NCI-H69 (cell line): Measurements from ENCODE around the gene TOP2A.
"Not testable (repeated sequence)": the region's sequence is repeated elsewhere in the genome, so short reads cannot be mapped to it uniquely, and the experiment has no call there.

Source experiments
- DNase-seq: peaks from one replicate; lab custom pipeline; 2025; lab: John Stamatoyannopoulos, UW

Gene TOP2A

GRCh38 chr17:40430272-40431230 lies 12.9 kb upstream of the TOP2A start:
- no peak for DNase-seq

- DNase-seq, result no peak
These were observed 9.4 kb upstream of the TOP2A start for GRCh38 chr17:40427002-40427491.

- no peak for DNase-seq
These were observed 8.0 kb upstream of the TOP2A start for GRCh38 chr17:40425741-40426140.

GRCh38 chr17:40422990-40423633 lies 5.4 kb upstream of the TOP2A start:
- peak; percentile 58 for DNase-seq

GRCh38 chr17:40419559-40420331 lies 2.0 kb upstream of the TOP2A start:
- peak; percentile 84 for DNase-seq

GRCh38 chr17:40418428-40418706 lies 671 bp upstream of the TOP2A start:
- DNase-seq, result no peak

- peak; percentile 78 for DNase-seq
These were observed 463 bp downstream of the TOP2A start for GRCh38 chr17:40417258-40417608.

GRCh38 chr17:40416671-40417070 lies 1.0 kb downstream of the TOP2A start:
- DNase-seq, result peak; percentile 17

GRCh38 chr17:40415390-40415789 lies 2.3 kb downstream of the TOP2A start:
- peak; percentile 78 for DNase-seq

GRCh38 chr17:40414312-40414711 lies 3.4 kb downstream of the TOP2A start:
- DNase-seq, result not testable (repeated sequence)

- DNase-seq, result no peak
These were observed 4.8 kb downstream of the TOP2A start for GRCh38 chr17:40412880-40413279.

- DNase-seq, result no peak
These were observed 5.9 kb downstream of the TOP2A start for GRCh38 chr17:40411821-40412220.

- no peak for DNase-seq
These were observed 7.6 kb downstream of the TOP2A start for GRCh38 chr17:40410082-40410481.

- not testable (repeated sequence) for DNase-seq
These were observed 8.2 kb downstream of the TOP2A start for GRCh38 chr17:40409540-40409939.

- DNase-seq, result no peak
These were observed 10.2 kb downstream of the TOP2A start for GRCh38 chr17:40407460-40407859.

- DNase-seq, result no peak
These were observed 13.7 kb downstream of the TOP2A start for GRCh38 chr17:40404003-40404402.

GRCh38 chr17:40402668-40403067 lies 15.0 kb downstream of the TOP2A start:
- DNase-seq, result no peak

- peak; percentile 76 for DNase-seq
These were observed 18.5 kb downstream of the TOP2A start for GRCh38 chr17:40399185-40399584.

GRCh38 chr17:40386555-40386954 lies 31.1 kb downstream of the TOP2A start:
- DNase-seq, result not testable (repeated sequence)

GRCh38 chr17:40382251-40382650 lies 35.4 kb downstream of the TOP2A start:
- DNase-seq, result no peak

- peak; percentile 10 for DNase-seq
These were observed 38.7 kb downstream of the TOP2A start for GRCh38 chr17:40378966-40379365.

- DNase-seq, result no peak
These were observed 39.9 kb downstream of the TOP2A start for GRCh38 chr17:40377832-40378231.

- not testable (repeated sequence) for DNase-seq
These were observed 41.2 kb downstream of the TOP2A start for GRCh38 chr17:40376541-40376940.
